SK-N-MC (cell line): ENCODE data around the gene LBX1.
A peak's percentile ranks its signal among the peaks of the same experiment; 100 is the strongest.

Experiments
- DNase-seq: peaks from one replicate; pipeline ENCODE4 v3.0.0-alpha.2; 2011; ENCODE audit warnings: low read depth, low spot score
- H3K27ac ChIP-seq: fragments of 200-600 bp; sonication (generic); 2 replicates; pipeline ENCODE4 v1.5.1; 2016; ENCODE audit warnings: mixed run types
- H3K36me3 ChIP-seq: fragments of 200-600 bp; sonication (generic); 2 replicates; pipeline ENCODE4 v1.6.1; 2017; ENCODE audit warnings: antibody characterized with exemption, low read length, mixed read lengths; ENCODE audit not compliant: insufficient read depth
- H3K4me3 ChIP-seq: fragments of 200-600 bp; sonication (generic); 2 replicates; pipeline ENCODE4 v1.5.1; 2016
- H3K9ac ChIP-seq: fragments of 200-600 bp; sonication (generic); 2 replicates; pipeline ENCODE4 v1.8.0; 2017; ENCODE audit warnings: mixed run types, mixed read lengths; ENCODE audit not compliant: insufficient read length
- H3K9me3 ChIP-seq: fragments of 200-600 bp; sonication (generic); 2 replicates; pipeline ENCODE4 v1.6.1; 2017; ENCODE audit warnings: low read depth, mild to moderate bottlenecking, antibody characterized with exemption, low read length, moderate library complexity, mixed read lengths
- EZH2 ChIP-seq: fragments of 200-600 bp; sonication (generic); IDR thresholded peaks from one replicate; pipeline ENCODE4 v1.6.1; 2017; ENCODE audit warnings: antibody characterized with exemption
- FOXP2 ChIP-seq: optimal IDR thresholded peaks from 2 replicates; pipeline ENCODE3; 2011; ENCODE audit warnings: mild to moderate bottlenecking, moderate library complexity; ENCODE audit not compliant: insufficient read depth; ENCODE audit errors: extremely low read length, control extremely low read depth
- POLR2AphosphoS5 ChIP-seq: IDR thresholded peaks from 2 replicates; pipeline ENCODE4 v1.6.1; 2012; ENCODE audit warnings: mild to moderate bottlenecking, low read depth, low read length, borderline replicate concordance

The LBX1 gene

GRCh38 chr10:101231092-101231491, 1.8 kb upstream of the LBX1 start:
- DNase-seq: no peak
- no peak overlapping the region for H3K27ac ChIP-seq
- TF ChIP-seq EZH2 (no peak), POLR2AphosphoS5 (no peak), FOXP2 (no peak)
- H3K36me3 ChIP-seq: no peaks in the 10 kb centered on the region
- no peaks in the 10 kb centered on the region for H3K9me3 ChIP-seq
- no peak overlapping the region for H3K4me3 ChIP-seq
- no peak overlapping the region for H3K9ac ChIP-seq

- Histone ChIP-seq H3K36me3 (no peaks in the 10 kb centered on the region), H3K9ac (no peak overlapping the region), H3K4me3 (no peak overlapping the region), H3K9me3 (no peaks in the 10 kb centered on the region), H3K27ac (no peak overlapping the region)
- TF ChIP-seq EZH2 (no peak), FOXP2 (no peak), POLR2AphosphoS5 (no peak)
- DNase-seq: no peak
Measured at GRCh38 chr10:101230183-101230917, 1.1 kb upstream of the LBX1 start.

- H3K9me3 ChIP-seq: no peaks in the 10 kb centered on the region
- no peaks in the 10 kb centered on the region for H3K36me3 ChIP-seq
- H3K4me3 ChIP-seq: peak overlapping the region; percentile 49; the same call in 1 of the 2 replicates
- DNase-seq: no peak
- H3K27ac ChIP-seq: no peak overlapping the region
- TF ChIP-seq FOXP2: no peak
- TF ChIP-seq EZH2: no peak
- TF ChIP-seq POLR2AphosphoS5: no peak
- H3K9ac ChIP-seq: no peak overlapping the region
Measured at GRCh38 chr10:101228966-101229265, 347 bp downstream of the LBX1 start.

- H3K27ac ChIP-seq: no peak overlapping the region
- no peak overlapping the region for H3K4me3 ChIP-seq
- H3K9ac ChIP-seq: no peak overlapping the region
Measured at GRCh38 chr10:101228153-101228965, 904 bp downstream of the LBX1 start.

GRCh38 chr10:101227429-101228152, 1.7 kb downstream of the LBX1 start:
- H3K9ac ChIP-seq: no peak overlapping the region
- DNase-seq: no peak
- H3K27ac ChIP-seq: no peak overlapping the region
- no peaks in the 10 kb centered on the region for H3K9me3 ChIP-seq
- TF ChIP-seq FOXP2 (no peak), EZH2 (no peak), POLR2AphosphoS5 (no peak)
- H3K36me3 ChIP-seq: no peaks in the 10 kb centered on the region
- no peak overlapping the region for H3K4me3 ChIP-seq

More at GRCh38 chr10:101228153-101228965, 904 bp downstream of the LBX1 start:
- DNase-seq: no peak
- TF ChIP-seq EZH2 (no peak), POLR2AphosphoS5 (no peak), FOXP2 (no peak)
- Histone ChIP-seq H3K36me3 (no peaks in the 10 kb centered on the region), H3K9me3 (no peaks in the 10 kb centered on the region)

GRCh38 chr10:101226491-101227428, 2.5 kb downstream of the LBX1 start:
- DNase-seq: no peak

GRCh38 chr10:101225846-101226421, 3.3 kb downstream of the LBX1 start:
- Histone ChIP-seq H3K9me3 (no peaks in the 10 kb centered on the region), H3K36me3 (no peaks in the 10 kb centered on the region), H3K27ac (no peak overlapping the region), H3K4me3 (no peak overlapping the region), H3K9ac (no peak overlapping the region)
- no peak for TF ChIP-seq FOXP2
- TF ChIP-seq EZH2: no peak
- no peak for TF ChIP-seq POLR2AphosphoS5
- DNase-seq: no peak

More at GRCh38 chr10:101226491-101227428, 2.5 kb downstream of the LBX1 start:
- no peak overlapping the region for H3K9ac ChIP-seq
- TF ChIP-seq FOXP2 (no peak), EZH2 (no peak), POLR2AphosphoS5 (no peak)
- H3K27ac ChIP-seq: no peak overlapping the region
- no peaks in the 10 kb centered on the region for H3K36me3 ChIP-seq
- no peaks in the 10 kb centered on the region for H3K9me3 ChIP-seq
- no peak overlapping the region for H3K4me3 ChIP-seq
